ENCODE data around the gene HPSE.
A peak's percentile ranks its signal among the peaks of the same experiment; 100 is the strongest.
"Not testable (repeated sequence)": the region's sequence is repeated elsewhere in the genome, so short reads cannot be mapped to it uniquely, and the experiment has no call there.

HPSE gene

DNA sequence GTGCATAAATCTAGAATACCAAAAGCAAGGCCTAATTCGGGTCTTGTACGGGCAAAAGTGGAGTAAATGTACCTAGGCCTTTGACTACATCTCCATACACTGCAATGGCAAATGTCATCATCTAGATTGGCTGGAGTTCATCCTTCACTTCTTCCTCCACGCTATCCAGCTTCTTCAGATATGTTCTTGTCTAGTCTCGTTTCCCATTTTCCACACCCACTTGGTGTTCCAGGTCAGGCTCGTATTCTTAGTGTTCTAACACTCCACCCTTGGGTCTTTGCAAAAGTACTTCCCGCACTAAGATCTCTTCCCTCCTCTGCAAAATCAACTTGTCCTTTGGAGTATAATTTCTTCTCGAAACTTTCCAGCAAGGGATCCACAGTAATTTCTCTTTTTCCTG lies 51.5 kb downstream of the HPSE start:
- H3K9ac ChIP-seq (ENCODE audit: low read length), result no peak overlapping the region
- peaks cover 6% of the 10 kb centered on the region for H3K36me3 ChIP-seq (ENCODE audit: control insufficient read depth, insufficient read depth, low read length)
- H3K27me3 ChIP-seq (ENCODE audit: control insufficient read depth, insufficient read depth, low read length), result peaks cover 12% of the 10 kb centered on the region
- no peaks in the 10 kb centered on the region for H3K9me3 ChIP-seq (ENCODE audit: control insufficient read depth, insufficient read depth, low read depth, low read length)
- peak overlapping the region; percentile 77 for H3K4me3 ChIP-seq (ENCODE audit: low read depth, low read length)
- H3K4me1 ChIP-seq (ENCODE audit: control insufficient read depth, insufficient read depth, low read length), result peaks cover 4% of the 10 kb centered on the region; the same call in 1 of the 2 replicates
- H3K27ac ChIP-seq (ENCODE audit: low read depth, low read length), result no peak overlapping the region

DNA sequence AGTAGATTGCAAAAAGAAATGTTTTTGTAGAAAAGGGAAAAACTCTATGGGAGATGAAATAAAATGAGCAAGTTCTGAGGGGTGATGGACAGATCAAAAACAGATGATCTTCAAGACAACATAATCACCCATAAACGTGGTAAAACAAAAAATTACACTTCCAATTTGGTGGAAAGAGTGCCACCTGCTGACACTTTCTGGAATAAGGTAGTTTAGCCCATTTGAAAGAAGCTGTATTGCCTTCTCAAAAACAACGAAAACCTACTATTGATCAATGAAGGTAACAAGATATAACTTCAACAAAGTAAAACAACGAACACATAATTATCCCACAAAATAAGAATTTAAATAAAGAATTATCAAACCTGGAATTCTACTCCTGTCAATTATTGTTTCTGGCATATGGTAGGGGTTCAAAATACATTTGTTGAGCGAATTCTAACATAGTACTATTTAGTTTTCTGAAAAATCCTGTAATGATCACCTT lies 52.6 kb downstream of the HPSE start:
- Histone ChIP-seq H3K4me1 (ENCODE audit: control insufficient read depth, insufficient read depth, low read length) (peaks cover 4% of the 10 kb centered on the region; the same call in 1 of the 2 replicates), H3K9ac (ENCODE audit: low read length) (no peak overlapping the region), H3K4me3 (ENCODE audit: low read depth, low read length) (no peak overlapping the region), H3K9me3 (ENCODE audit: control insufficient read depth, insufficient read depth, low read depth, low read length) (no peaks in the 10 kb centered on the region), H3K27me3 (ENCODE audit: control insufficient read depth, insufficient read depth, low read length) (peaks cover 12% of the 10 kb centered on the region), H3K27ac (ENCODE audit: low read depth, low read length) (no peak overlapping the region), H3K36me3 (ENCODE audit: control insufficient read depth, insufficient read depth, low read length) (peaks cover 7% of the 10 kb centered on the region)

DNA sequence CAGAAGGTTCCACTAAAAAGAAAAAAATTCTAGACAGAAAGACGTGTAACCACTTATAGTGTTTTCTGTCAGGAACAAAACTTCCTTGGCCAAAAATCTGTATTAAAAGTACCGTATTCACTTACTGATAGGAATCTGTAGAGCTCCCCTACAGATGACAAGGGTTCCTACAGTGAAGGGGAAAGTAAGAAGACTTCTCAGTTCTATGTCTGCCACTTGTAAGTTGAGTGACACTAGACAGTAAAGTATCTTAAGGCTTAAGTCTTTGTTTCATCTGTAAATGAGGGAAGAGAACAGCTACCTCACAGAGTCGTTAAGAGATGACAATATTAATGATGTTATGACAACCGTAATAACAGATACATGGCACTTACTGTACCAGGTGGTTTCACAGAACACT lies 53.3 kb downstream of the HPSE start:
- Histone ChIP-seq H3K27ac (ENCODE audit: low read depth, low read length) (no peak overlapping the region), H3K9me3 (ENCODE audit: control insufficient read depth, insufficient read depth, low read depth, low read length) (no peaks in the 10 kb centered on the region), H3K27me3 (ENCODE audit: control insufficient read depth, insufficient read depth, low read length) (peaks cover 12% of the 10 kb centered on the region), H3K4me1 (ENCODE audit: control insufficient read depth, insufficient read depth, low read length) (peaks cover 4% of the 10 kb centered on the region; the same call in 1 of the 2 replicates), H3K4me3 (ENCODE audit: low read depth, low read length) (no peak overlapping the region), H3K9ac (ENCODE audit: low read length) (no peak overlapping the region), H3K36me3 (ENCODE audit: control insufficient read depth, insufficient read depth, low read length) (peaks cover 7% of the 10 kb centered on the region)

GRCh38 chr4:83276299-83277040 lies 58.2 kb downstream of the HPSE start:
- Histone ChIP-seq H3K27me3 (ENCODE audit: control insufficient read depth, insufficient read depth, low read length) (no peaks in the 10 kb centered on the region), H3K4me1 (ENCODE audit: control insufficient read depth, insufficient read depth, low read length) (no peaks in the 10 kb centered on the region), H3K9me3 (ENCODE audit: control insufficient read depth, insufficient read depth, low read depth, low read length) (no peaks in the 10 kb centered on the region), H3K36me3 (ENCODE audit: control insufficient read depth, insufficient read depth, low read length) (peaks cover 23% of the 10 kb centered on the region), H3K27ac (ENCODE audit: low read depth, low read length) (no peak overlapping the region), H3K9ac (ENCODE audit: low read length) (no peak overlapping the region), H3K4me3 (ENCODE audit: low read depth, low read length) (no peak overlapping the region)

DNA sequence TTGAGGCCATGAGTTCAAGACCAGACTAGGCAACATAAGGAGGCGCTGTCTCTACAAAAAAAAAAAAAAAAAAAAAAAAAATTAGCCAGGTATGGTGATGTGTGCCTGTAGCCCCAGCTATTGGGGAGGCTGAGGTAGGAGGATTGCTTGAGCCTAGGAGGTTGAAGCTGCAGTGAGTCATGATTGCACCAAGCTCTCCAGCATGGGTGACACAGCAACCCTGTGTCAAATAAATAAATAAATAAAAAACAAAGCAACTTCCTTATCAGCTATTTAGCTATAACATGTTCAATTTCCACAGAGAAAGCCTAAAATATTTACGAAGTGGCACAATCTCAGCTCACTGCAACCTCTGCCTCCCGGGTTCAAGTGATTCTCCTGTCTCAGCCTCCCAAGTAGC lies 60.7 kb downstream of the HPSE start:
- H3K36me3 ChIP-seq (ENCODE audit: control insufficient read depth, insufficient read depth, low read length), result peaks cover 40% of the 10 kb centered on the region
- not testable (repeated sequence) for H3K4me1 ChIP-seq (ENCODE audit: control insufficient read depth, insufficient read depth, low read length); H3K4me3 ChIP-seq (ENCODE audit: low read depth, low read length); H3K9ac ChIP-seq (ENCODE audit: low read length); H3K27ac ChIP-seq (ENCODE audit: low read depth, low read length); H3K9me3 ChIP-seq (ENCODE audit: control insufficient read depth, insufficient read depth, low read depth, low read length); H3K27me3 ChIP-seq (ENCODE audit: control insufficient read depth, insufficient read depth, low read length)

DNA sequence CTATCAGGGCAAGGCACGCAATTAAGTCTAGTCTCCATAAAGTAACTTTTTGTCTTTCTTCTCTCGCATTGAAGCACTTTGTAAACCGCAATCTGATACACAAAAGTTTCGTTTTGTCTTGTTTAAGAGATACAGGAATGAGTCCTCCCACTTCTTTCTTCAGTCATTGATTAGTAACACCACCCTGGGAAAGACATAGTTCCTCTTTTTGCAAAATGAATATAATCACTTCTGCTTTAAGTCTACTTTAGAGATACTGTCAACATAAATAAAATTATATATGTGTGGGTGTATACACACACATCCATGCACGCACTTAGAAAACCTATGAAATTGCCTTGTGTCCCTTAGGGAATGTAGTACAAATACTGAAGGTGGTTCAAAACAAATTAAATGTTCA lies 61.7 kb downstream of the HPSE start:
- H3K9me3 ChIP-seq (ENCODE audit: control insufficient read depth, insufficient read depth, low read depth, low read length), result no peaks in the 10 kb centered on the region

DNA sequence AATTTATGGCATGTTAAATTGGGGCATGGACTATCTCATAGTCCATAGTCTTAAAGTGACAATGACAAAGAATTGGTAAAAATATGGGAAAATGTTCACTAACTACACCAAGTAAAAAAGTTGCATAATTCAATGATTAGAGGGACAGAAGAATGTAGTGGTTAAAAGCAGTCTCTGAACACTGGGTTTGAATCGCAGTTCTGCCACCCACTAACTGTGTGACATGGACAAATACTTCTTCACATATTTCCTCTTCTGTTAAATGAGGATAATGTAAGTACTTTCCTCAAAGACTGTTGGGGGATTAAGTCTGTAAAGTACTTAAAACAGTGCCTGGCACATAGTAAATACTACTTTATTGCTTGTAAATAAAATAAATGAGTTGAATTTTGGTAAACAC lies 65.4 kb downstream of the HPSE start:
- H3K9me3 ChIP-seq (ENCODE audit: control insufficient read depth, insufficient read depth, low read depth, low read length), result no peaks in the 10 kb centered on the region
- no peak overlapping the region for H3K4me3 ChIP-seq (ENCODE audit: low read depth, low read length)
- H3K27me3 ChIP-seq (ENCODE audit: control insufficient read depth, insufficient read depth, low read length), result no peaks in the 10 kb centered on the region
- no peak overlapping the region for H3K9ac ChIP-seq (ENCODE audit: low read length)
- H3K36me3 ChIP-seq (ENCODE audit: control insufficient read depth, insufficient read depth, low read length), result peaks cover 59% of the 10 kb centered on the region
- no peak overlapping the region for H3K27ac ChIP-seq (ENCODE audit: low read depth, low read length)
- no peaks in the 10 kb centered on the region for H3K4me1 ChIP-seq (ENCODE audit: control insufficient read depth, insufficient read depth, low read length)

More for the DNA sequence above, 61.7 kb downstream of the HPSE start:
- H3K27ac ChIP-seq (ENCODE audit: low read depth, low read length), result no peak overlapping the region
- H3K4me3 ChIP-seq (ENCODE audit: low read depth, low read length), result no peak overlapping the region
- no peaks in the 10 kb centered on the region for H3K4me1 ChIP-seq (ENCODE audit: control insufficient read depth, insufficient read depth, low read length)
- no peaks in the 10 kb centered on the region for H3K27me3 ChIP-seq (ENCODE audit: control insufficient read depth, insufficient read depth, low read length)
- H3K36me3 ChIP-seq (ENCODE audit: control insufficient read depth, insufficient read depth, low read length), result peaks cover 42% of the 10 kb centered on the region
- no peak overlapping the region for H3K9ac ChIP-seq (ENCODE audit: low read length)

- Histone ChIP-seq H3K4me3 (ENCODE audit: low read depth, low read length) (no peak overlapping the region), H3K9me3 (ENCODE audit: control insufficient read depth, insufficient read depth, low read depth, low read length) (no peaks in the 10 kb centered on the region), H3K27me3 (ENCODE audit: control insufficient read depth, insufficient read depth, low read length) (no peaks in the 10 kb centered on the region), H3K36me3 (ENCODE audit: control insufficient read depth, insufficient read depth, low read length) (peaks cover 59% of the 10 kb centered on the region), H3K27ac (ENCODE audit: low read depth, low read length) (no peak overlapping the region), H3K4me1 (ENCODE audit: control insufficient read depth, insufficient read depth, low read length) (no peaks in the 10 kb centered on the region), H3K9ac (ENCODE audit: low read length) (no peak overlapping the region)
Measured at GRCh38 chr4:83268491-83268890, 66.2 kb downstream of the HPSE start.

GRCh38 chr4:83267830-83268475 lies 66.7 kb downstream of the HPSE start:
- H3K4me3 ChIP-seq (ENCODE audit: low read depth, low read length), result no peak overlapping the region
- peaks cover 58% of the 10 kb centered on the region for H3K36me3 ChIP-seq (ENCODE audit: control insufficient read depth, insufficient read depth, low read length)
- H3K9me3 ChIP-seq (ENCODE audit: control insufficient read depth, insufficient read depth, low read depth, low read length), result no peaks in the 10 kb centered on the region
- H3K4me1 ChIP-seq (ENCODE audit: control insufficient read depth, insufficient read depth, low read length), result no peaks in the 10 kb centered on the region
- no peaks in the 10 kb centered on the region for H3K27me3 ChIP-seq (ENCODE audit: control insufficient read depth, insufficient read depth, low read length)
- H3K27ac ChIP-seq (ENCODE audit: low read depth, low read length), result no peak overlapping the region
- H3K9ac ChIP-seq (ENCODE audit: low read length), result no peak overlapping the region

DNA sequence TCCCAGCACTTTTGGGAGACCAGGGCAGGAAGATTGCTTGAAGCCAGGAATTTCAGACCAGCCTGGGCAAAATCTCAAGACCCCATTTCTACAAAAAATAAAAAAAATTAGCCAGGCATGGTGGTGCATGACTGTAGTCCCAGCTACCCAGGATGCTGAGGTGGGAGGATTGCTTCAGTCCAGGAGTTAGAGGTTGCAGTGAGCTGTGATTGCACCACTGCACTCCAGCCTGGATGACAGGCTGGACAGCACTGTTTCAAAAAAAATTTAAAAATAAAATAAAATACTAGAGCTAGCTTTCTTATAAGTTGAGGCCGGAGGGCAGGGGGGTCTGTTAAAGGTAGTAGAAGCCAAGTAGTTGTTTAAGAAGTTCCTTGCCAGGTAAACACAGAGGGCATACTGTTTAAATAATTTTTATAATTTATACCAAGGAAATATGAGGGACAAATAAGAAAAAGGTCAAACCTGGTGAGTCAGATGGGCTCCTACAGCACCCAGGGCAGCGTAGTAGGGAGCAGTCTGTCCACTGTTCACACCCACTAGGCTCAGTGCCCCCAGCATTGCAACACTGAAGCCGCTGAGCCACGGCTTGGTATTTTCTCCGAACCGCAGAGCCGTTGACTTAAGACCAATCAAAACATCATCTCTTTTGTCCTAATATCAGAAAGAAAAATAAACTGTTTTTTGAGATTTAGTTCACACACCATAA lies 67.4 kb downstream of the HPSE start:
- H3K27ac ChIP-seq (ENCODE audit: low read depth, low read length), result no peak overlapping the region
- no peaks in the 10 kb centered on the region for H3K9me3 ChIP-seq (ENCODE audit: control insufficient read depth, insufficient read depth, low read depth, low read length)
- H3K9ac ChIP-seq (ENCODE audit: low read length), result no peak overlapping the region
- H3K27me3 ChIP-seq (ENCODE audit: control insufficient read depth, insufficient read depth, low read length), result no peaks in the 10 kb centered on the region
- no peak overlapping the region for H3K4me3 ChIP-seq (ENCODE audit: low read depth, low read length)
- H3K36me3 ChIP-seq (ENCODE audit: control insufficient read depth, insufficient read depth, low read length), result peaks cover 54% of the 10 kb centered on the region
- H3K4me1 ChIP-seq (ENCODE audit: control insufficient read depth, insufficient read depth, low read length), result no peaks in the 10 kb centered on the region

- Histone ChIP-seq H3K27me3 (ENCODE audit: control insufficient read depth, insufficient read depth, low read length) (no peaks in the 10 kb centered on the region), H3K27ac (ENCODE audit: low read depth, low read length) (no peak overlapping the region), H3K9ac (ENCODE audit: low read length) (no peak overlapping the region), H3K9me3 (ENCODE audit: control insufficient read depth, insufficient read depth, low read depth, low read length) (no peaks in the 10 kb centered on the region), H3K36me3 (ENCODE audit: control insufficient read depth, insufficient read depth, low read length) (peaks cover 55% of the 10 kb centered on the region), H3K4me3 (ENCODE audit: low read depth, low read length) (no peak overlapping the region), H3K4me1 (ENCODE audit: control insufficient read depth, insufficient read depth, low read length) (no peaks in the 10 kb centered on the region)
Measured at GRCh38 chr4:83266689-83267088, 68.0 kb downstream of the HPSE start.
